ENCODE data around the gene TBXA2R.

GRCh38 chr19:3642296-3642695 lies 35.6 kb upstream of the TBXA2R start:
- TF ChIP-seq CTCF (IDR thresholded peaks at IDR 0.05) (no peak), POLR2A (IDR thresholded peaks at IDR 0.05) (no peak)
